ENCODE results near the gene BMI1.
A peak's percentile ranks its signal among the peaks of the same experiment; 100 is the strongest.

BMI1 gene

DNA sequence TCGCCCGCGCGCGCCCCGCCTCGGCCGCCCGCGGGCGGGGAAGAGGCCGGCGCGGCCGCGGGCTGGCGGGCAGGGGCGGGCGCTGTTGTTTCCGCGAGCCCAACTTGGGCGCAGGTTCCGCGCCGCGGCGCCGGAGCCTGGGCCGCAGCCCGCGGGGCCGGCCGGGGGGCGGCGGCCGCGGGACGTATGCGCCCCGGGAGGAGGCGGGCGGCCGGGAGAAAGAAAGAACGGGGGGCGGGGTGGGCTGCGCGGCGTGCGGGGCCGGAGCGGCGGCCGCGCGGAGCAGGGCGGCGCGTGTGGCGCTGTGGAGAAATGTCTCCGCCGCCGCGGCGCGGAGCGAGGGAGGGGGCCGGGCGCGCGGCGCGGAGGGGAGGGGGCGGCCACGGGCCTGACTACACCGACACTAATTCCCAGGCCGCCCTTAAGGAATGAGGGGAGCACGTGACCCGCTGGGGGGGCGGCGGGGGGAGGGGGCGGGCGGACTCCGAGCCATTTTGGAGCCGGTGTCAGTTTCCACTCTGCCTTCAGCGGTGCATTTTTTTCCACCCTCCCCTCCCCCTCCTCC is at the start of gene BMI1:
Gene BMI1 (plus strand): TSS at position 509 of the 565 bp plus-strand sequence. CDS start 5,351 bp downstream, outside the sequence.
- Histone ChIP-seq H3F3A (ENCODE audit: control insufficient read depth, insufficient read depth) (peaks cover 43% of the 10 kb centered on the region), H3K79me2 (ENCODE audit: control insufficient read depth, low read length) (no peaks in the 10 kb centered on the region), H3K27me3 (ENCODE audit: control insufficient read depth, low read length) (peaks cover 70% of the 10 kb centered on the region)

GRCh38 chr10:22271786-22272185 is 49.1 kb upstream of the BMI1 start:
- H3K9me3 ChIP-seq (ENCODE audit: control insufficient read depth, insufficient read depth, low read length): no peaks in the 10 kb centered on the region
- no peaks in the 10 kb centered on the region for H3F3A ChIP-seq (ENCODE audit: control insufficient read depth, insufficient read depth)
- no peak overlapping the region for H3K27ac ChIP-seq (ENCODE audit: low read depth, low read length)
- H3K9me2 ChIP-seq (replicated peaks; ENCODE audit: control insufficient read depth, low read length): no peaks in the 10 kb centered on the region
- TF ChIP-seq, protein P1, sequence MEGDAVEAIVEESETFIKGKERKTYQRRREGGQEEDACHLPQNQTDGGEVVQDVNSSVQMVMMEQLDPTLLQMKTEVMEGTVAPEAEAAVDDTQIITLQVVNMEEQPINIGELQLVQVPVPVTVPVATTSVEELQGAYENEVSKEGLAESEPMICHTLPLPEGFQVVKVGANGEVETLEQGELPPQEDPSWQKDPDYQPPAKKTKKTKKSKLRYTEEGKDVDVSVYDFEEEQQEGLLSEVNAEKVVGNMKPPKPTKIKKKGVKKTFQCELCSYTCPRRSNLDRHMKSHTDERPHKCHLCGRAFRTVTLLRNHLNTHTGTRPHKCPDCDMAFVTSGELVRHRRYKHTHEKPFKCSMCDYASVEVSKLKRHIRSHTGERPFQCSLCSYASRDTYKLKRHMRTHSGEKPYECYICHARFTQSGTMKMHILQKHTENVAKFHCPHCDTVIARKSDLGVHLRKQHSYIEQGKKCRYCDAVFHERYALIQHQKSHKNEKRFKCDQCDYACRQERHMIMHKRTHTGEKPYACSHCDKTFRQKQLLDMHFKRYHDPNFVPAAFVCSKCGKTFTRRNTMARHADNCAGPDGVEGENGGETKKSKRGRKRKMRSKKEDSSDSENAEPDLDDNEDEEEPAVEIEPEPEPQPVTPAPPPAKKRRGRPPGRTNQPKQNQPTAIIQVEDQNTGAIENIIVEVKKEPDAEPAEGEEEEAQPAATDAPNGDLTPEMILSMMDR (IDR thresholded peaks at IDR 0.05; ENCODE audit: low read depth, low read length, poor library complexity, severe bottlenecking): no peak
- no peak for TF ChIP-seq EZH2phosphoT487 (IDR thresholded peaks at IDR 0.05; ENCODE audit: borderline replicate concordance, low read length)
- no peaks in the 10 kb centered on the region for H3K4me1 ChIP-seq (ENCODE audit: control insufficient read depth, low read length)
- H3K36me3 ChIP-seq (ENCODE audit: control insufficient read depth, low read length): no peaks in the 10 kb centered on the region
- H3K79me2 ChIP-seq (ENCODE audit: control insufficient read depth, low read length): no peaks in the 10 kb centered on the region
- H3K27me3 ChIP-seq (ENCODE audit: control insufficient read depth, low read length): peaks cover 19% of the 10 kb centered on the region
- no peak overlapping the region for H3K4me3 ChIP-seq (ENCODE audit: low read length)
- H3K4me2 ChIP-seq (ENCODE audit: low read length): no peak overlapping the region
- H4K20me1 ChIP-seq (ENCODE audit: control insufficient read depth, insufficient read depth, low read depth, low read length): no peaks in the 10 kb centered on the region

More for the DNA sequence above, at the start of gene BMI1:
- peak within 1 kb of the TSS; percentile 75 for H3K4me2 ChIP-seq (ENCODE audit: low read length)
- no peak within 1 kb of the TSS for H3K27ac ChIP-seq (ENCODE audit: low read depth, low read length)
- peaks cover 2% of the 10 kb centered on the region; the same call in 1 of the 2 replicates for H3K36me3 ChIP-seq (ENCODE audit: control insufficient read depth, low read length)
- TF ChIP-seq EZH2phosphoT487 (IDR thresholded peaks at IDR 0.05; ENCODE audit: borderline replicate concordance, low read length): no peak
- TF ChIP-seq, protein P1 (IDR thresholded peaks at IDR 0.05; ENCODE audit: low read depth, low read length, poor library complexity, severe bottlenecking): no peak
- no peaks in the 10 kb centered on the region for H3K9me2 ChIP-seq (replicated peaks; ENCODE audit: control insufficient read depth, low read length)
- H3K4me3 ChIP-seq (ENCODE audit: low read length): peak within 1 kb of the TSS; percentile 85
- peaks cover 50% of the 10 kb centered on the region for H3K4me1 ChIP-seq (ENCODE audit: control insufficient read depth, low read length)
- H4K20me1 ChIP-seq (ENCODE audit: control insufficient read depth, insufficient read depth, low read depth, low read length): peaks cover 24% of the 10 kb centered on the region; the same call in 1 of the 2 replicates
- no peaks in the 10 kb centered on the region for H3K9me3 ChIP-seq (ENCODE audit: control insufficient read depth, insufficient read depth, low read length)

DNA sequence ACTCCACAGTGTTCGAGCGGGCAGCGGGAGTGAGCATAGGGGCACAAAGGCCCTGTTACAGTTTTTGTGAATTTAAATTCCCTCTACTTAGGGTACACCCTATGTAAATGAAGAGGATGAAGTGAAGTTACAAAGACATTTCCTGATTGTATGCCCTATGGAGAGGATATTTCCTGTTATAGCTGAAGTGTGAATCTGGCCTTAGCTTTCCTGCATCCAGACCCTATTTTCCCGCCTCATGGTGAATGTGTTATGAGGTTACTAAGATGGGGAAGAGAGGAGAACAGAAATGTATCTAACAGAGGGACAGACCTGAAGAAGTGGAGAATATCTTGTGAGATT is 42.5 kb upstream of the BMI1 start:
- Histone ChIP-seq H3K4me2 (ENCODE audit: low read length) (no peak overlapping the region), H4K20me1 (ENCODE audit: control insufficient read depth, insufficient read depth, low read depth, low read length) (no peaks in the 10 kb centered on the region), H3K9me3 (ENCODE audit: control insufficient read depth, insufficient read depth, low read length) (no peaks in the 10 kb centered on the region), H3K79me2 (ENCODE audit: control insufficient read depth, low read length) (no peaks in the 10 kb centered on the region), H3K36me3 (ENCODE audit: control insufficient read depth, low read length) (no peaks in the 10 kb centered on the region), H3K27me3 (ENCODE audit: control insufficient read depth, low read length) (peaks cover 4% of the 10 kb centered on the region; the same call in 1 of the 2 replicates), H3K9me2 (replicated peaks; ENCODE audit: control insufficient read depth, low read length) (no peaks in the 10 kb centered on the region), H3K4me3 (ENCODE audit: low read length) (no peak overlapping the region), H3F3A (ENCODE audit: control insufficient read depth, insufficient read depth) (no peaks in the 10 kb centered on the region), H3K27ac (ENCODE audit: low read depth, low read length) (no peak overlapping the region), H3K4me1 (ENCODE audit: control insufficient read depth, low read length) (no peaks in the 10 kb centered on the region)
- TF ChIP-seq EZH2phosphoT487 (IDR thresholded peaks at IDR 0.05; ENCODE audit: borderline replicate concordance, low read length): no peak

DNA sequence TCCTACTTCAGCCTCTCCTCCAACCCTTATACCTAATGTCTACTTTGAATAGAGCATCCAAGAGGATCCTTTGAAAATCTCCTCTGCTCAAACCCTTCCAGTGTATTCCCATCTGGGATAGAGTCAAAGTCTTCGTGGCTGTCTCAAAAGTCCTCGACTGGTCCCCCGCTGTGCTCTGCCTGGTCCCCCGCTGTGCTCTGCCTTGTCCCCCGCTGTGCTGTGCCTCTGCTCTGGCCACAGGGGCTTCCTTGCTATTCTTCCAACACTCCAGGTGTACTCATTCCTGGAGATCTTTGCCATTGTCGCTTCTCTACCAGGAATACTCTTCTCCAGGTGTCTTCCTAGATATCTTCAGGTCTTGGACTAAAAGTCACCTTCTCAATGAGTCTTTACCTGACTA is 40.8 kb upstream of the BMI1 start:
- H3K4me1 ChIP-seq (ENCODE audit: control insufficient read depth, low read length): no peaks in the 10 kb centered on the region
- no peak overlapping the region for H3K4me2 ChIP-seq (ENCODE audit: low read length)
- H3K9me3 ChIP-seq (ENCODE audit: control insufficient read depth, insufficient read depth, low read length): no peaks in the 10 kb centered on the region
- peaks cover 4% of the 10 kb centered on the region; the same call in 1 of the 2 replicates for H3K27me3 ChIP-seq (ENCODE audit: control insufficient read depth, low read length)
- H3K9me2 ChIP-seq (replicated peaks; ENCODE audit: control insufficient read depth, low read length): no peaks in the 10 kb centered on the region
- H3K79me2 ChIP-seq (ENCODE audit: control insufficient read depth, low read length): no peaks in the 10 kb centered on the region
- H4K20me1 ChIP-seq (ENCODE audit: control insufficient read depth, insufficient read depth, low read depth, low read length): no peaks in the 10 kb centered on the region
- no peak overlapping the region for H3K4me3 ChIP-seq (ENCODE audit: low read length)
- no peaks in the 10 kb centered on the region for H3K36me3 ChIP-seq (ENCODE audit: control insufficient read depth, low read length)
- TF ChIP-seq, protein P1 (IDR thresholded peaks at IDR 0.05; ENCODE audit: low read depth, low read length, poor library complexity, severe bottlenecking): no peak
- TF ChIP-seq EZH2phosphoT487 (IDR thresholded peaks at IDR 0.05; ENCODE audit: borderline replicate concordance, low read length): no peak
- H3F3A ChIP-seq (ENCODE audit: control insufficient read depth, insufficient read depth): no peaks in the 10 kb centered on the region
- H3K27ac ChIP-seq (ENCODE audit: low read depth, low read length): no peak overlapping the region
